22Rv1 (cell line): ENCODE results near the gene GABBR1.

Source experiments
- ZFX ChIP-seq: fragments of 450-650 bp; IDR thresholded peaks from 2 replicates; pipeline ENCODE4 v1.6.1; 2017; ENCODE audit warnings: antibody characterized with exemption, borderline replicate concordance
- TF ChIP-seq, protein P1 (sequence below): fragments of 450-650 bp; IDR thresholded peaks from 2 replicates; pipeline ENCODE4 v1.5.1; 2017; ENCODE audit warnings: mild to moderate bottlenecking

DNA sequence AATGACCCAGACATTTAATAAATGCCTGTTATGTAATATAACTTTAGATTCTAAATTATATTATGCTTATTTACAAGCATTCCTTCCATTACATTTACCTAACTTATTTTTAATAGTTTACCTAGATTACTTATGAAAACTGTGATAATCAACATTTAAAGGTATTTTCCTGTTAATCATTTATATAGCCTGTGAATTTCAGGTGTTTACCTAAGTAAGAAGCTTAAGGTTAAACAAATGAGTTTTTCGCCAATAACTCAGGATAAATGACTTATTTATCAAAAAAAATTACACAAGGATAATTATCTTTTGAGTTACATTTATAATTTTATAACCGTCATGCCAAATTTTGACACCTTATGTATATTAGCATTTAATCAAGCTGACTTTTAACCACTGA lies 108.9 kb downstream of the GABBR1 start:
- TF ChIP-seq, protein P1, sequence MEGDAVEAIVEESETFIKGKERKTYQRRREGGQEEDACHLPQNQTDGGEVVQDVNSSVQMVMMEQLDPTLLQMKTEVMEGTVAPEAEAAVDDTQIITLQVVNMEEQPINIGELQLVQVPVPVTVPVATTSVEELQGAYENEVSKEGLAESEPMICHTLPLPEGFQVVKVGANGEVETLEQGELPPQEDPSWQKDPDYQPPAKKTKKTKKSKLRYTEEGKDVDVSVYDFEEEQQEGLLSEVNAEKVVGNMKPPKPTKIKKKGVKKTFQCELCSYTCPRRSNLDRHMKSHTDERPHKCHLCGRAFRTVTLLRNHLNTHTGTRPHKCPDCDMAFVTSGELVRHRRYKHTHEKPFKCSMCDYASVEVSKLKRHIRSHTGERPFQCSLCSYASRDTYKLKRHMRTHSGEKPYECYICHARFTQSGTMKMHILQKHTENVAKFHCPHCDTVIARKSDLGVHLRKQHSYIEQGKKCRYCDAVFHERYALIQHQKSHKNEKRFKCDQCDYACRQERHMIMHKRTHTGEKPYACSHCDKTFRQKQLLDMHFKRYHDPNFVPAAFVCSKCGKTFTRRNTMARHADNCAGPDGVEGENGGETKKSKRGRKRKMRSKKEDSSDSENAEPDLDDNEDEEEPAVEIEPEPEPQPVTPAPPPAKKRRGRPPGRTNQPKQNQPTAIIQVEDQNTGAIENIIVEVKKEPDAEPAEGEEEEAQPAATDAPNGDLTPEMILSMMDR, result no peak
- TF ChIP-seq ZFX, result no peak
